Measurements from ENCODE around the gene PRKG2. TPM values are rescaled to one million over a fixed set of nuclear protein-coding genes. Genes with fewer than 3 reads are reported as not detected.

PRKG2 gene
- total RNA-seq, 1 experiment from 2014 or later = 0.59 TPM

- POLR2A ChIA-PET = no interaction called here
- BruUV-seq (replicated peaks) = no TSS peak
- Histone ChIP-seq H3K36me3 (ENCODE audit: control insufficient read depth, insufficient read depth, low read length) (no peaks in the 10 kb centered on the region), H3K27me3 (ENCODE audit: control insufficient read depth, insufficient read depth, low read length) (no peaks in the 10 kb centered on the region), H3K27ac (ENCODE audit: low read length) (no peak overlapping the region), H3K9me3 (ENCODE audit: control insufficient read depth, insufficient read depth, low read depth, low read length) (no peaks in the 10 kb centered on the region), H3K4me1 (ENCODE audit: control insufficient read depth, insufficient read depth, low read length) (no peaks in the 10 kb centered on the region), H3K4me3 (ENCODE audit: low read depth in 2 of 2, low read length in 2 of 2) (no peak overlapping the region)
- TF ChIP-seq TCF7L2 (IDR thresholded peaks at IDR 0.05; ENCODE audit: low read depth, low read length) (no peak), SIN3A (IDR thresholded peaks at IDR 0.05; ENCODE audit: borderline replicate concordance, insufficient read depth, low read depth, low read length) (no peak), REST (IDR thresholded peaks at IDR 0.05; ENCODE audit: insufficient read depth in 1 of 2, low read depth in 2 of 2, low read length in 1 of 2) (no peak), CTCF (IDR thresholded peaks at IDR 0.05) (no peak), POLR2AphosphoS5 (IDR thresholded peaks at IDR 0.05; ENCODE audit: low read depth, low read length) (no peak)
- intact Hi-C loops (cut with micrococcal nuclease; ENCODE audit: unreplicated experiment) = no loop called here
- DNase-seq (ENCODE audit: low read depth, low spot score) (no peak), ATAC-seq (no peak)
- in situ Hi-C loops (cut with HindIII; ENCODE audit: low pct_unique_long_range_greater_than_20kb, low sequenced_read_pairs) = no loop called here
- CTCF ChIA-PET = no interaction called here
These were observed 156.4 kb downstream of the PRKG2 start for GRCh38 chr4:81058621-81059020.

GRCh38 chr4:81052119-81053068 lies 162.6 kb downstream of the PRKG2 start:
- ATAC-seq (peak; percentile 76; the same call in 1 of the 2 replicates), DNase-seq (ENCODE audit: low read depth, low spot score) (no peak)
- H3K27ac ChIP-seq (ENCODE audit: low read length) = no peak overlapping the region
- no peaks in the 10 kb centered on the region for H3K27me3 ChIP-seq (ENCODE audit: control insufficient read depth, insufficient read depth, low read length)
- in situ Hi-C loops (cut with HindIII; ENCODE audit: low pct_unique_long_range_greater_than_20kb, low sequenced_read_pairs) = no loop called here
- TF ChIP-seq CTCF (IDR thresholded peaks at IDR 0.05) = peak; percentile 75
- TF ChIP-seq TCF7L2 (IDR thresholded peaks at IDR 0.05; ENCODE audit: low read depth, low read length) = no peak
- intact Hi-C loops (cut with micrococcal nuclease; ENCODE audit: unreplicated experiment) = loop anchor here (2.0 kb wide), 1 partner anchor 692 kb away; no protein-coding TSS in a partner anchor
- H3K4me1 ChIP-seq (ENCODE audit: control insufficient read depth, insufficient read depth, low read length) = no peaks in the 10 kb centered on the region
- no peak overlapping the region for H3K4me3 ChIP-seq (ENCODE audit: low read depth in 2 of 2, low read length in 2 of 2)
- CTCF ChIA-PET = no interaction called here
- no TSS peak for BruUV-seq (replicated peaks)
- POLR2A ChIA-PET = no interaction called here
- H3K9me3 ChIP-seq (ENCODE audit: control insufficient read depth, insufficient read depth, low read depth, low read length) = no peaks in the 10 kb centered on the region
- H3K36me3 ChIP-seq (ENCODE audit: control insufficient read depth, insufficient read depth, low read length) = no peaks in the 10 kb centered on the region
